ENCODE data around the gene ABCB11.
A peak's percentile ranks its signal among the peaks of the same experiment; 100 is the strongest.

The ABCB11 gene

GRCh38 chr2:168929031-168929430, 102.1 kb downstream of the ABCB11 start:
- no peak for DNase-seq (ENCODE audit: low read depth)

GRCh38 chr2:168928113-168928831, 102.9 kb downstream of the ABCB11 start:
- no peak for DNase-seq (ENCODE audit: low read depth)

DNA sequence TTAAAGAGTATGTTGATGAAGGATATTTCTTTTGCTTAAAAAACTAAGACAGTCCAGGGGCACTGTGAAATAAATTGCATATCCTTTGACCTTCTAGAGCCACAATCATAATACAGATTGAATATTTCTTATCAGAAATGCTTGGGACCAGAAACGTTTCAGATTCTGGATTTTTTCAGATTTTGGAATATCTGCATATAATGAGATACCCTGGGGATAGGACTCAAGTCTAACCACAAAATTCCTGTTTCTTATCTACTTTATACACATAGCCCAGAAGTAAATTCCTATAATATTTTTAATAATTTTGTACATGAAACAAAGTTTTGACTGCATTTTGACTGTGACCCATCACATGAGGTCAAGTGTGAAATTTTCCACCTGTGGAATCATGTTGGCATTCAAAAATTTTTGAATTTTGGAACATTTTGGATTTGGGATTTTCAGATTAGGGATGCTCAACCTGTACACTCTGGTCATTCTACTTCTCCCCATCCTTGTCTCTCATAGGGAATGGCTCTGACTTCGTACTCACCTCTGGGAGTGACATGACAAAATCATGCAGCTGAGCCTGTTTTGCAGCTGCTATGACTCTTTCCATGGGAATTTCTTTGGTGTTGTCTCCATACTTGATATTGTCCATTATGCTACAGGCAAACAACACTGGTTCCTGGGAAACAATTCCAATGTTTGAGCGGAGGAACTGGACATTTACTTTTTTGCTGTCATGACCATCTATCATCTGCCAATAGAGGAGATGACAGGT, 104.3 kb downstream of the ABCB11 start:
- no peak for DNase-seq (ENCODE audit: low read depth)

GRCh38 chr2:168920504-168921157, 110.5 kb downstream of the ABCB11 start:
- DNase-seq (ENCODE audit: low read depth): peak; percentile 26

DNA sequence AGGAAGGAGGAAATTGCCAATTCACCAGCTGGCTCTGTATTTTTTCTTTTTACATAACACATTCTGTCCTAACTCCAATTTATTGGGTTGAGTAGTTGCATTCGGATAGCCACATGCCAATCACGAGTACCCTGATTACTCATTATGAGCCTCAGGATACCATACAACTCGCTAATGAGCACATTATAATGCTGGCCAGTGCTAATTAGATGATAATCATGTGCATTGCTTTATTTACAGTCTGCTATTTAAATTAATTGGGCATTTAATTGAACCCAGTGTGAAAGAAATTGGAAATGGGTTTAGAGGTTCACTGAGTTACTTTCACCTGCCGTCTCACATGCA, 114.8 kb downstream of the ABCB11 start:
- no peak for DNase-seq (ENCODE audit: low read depth)

DNA sequence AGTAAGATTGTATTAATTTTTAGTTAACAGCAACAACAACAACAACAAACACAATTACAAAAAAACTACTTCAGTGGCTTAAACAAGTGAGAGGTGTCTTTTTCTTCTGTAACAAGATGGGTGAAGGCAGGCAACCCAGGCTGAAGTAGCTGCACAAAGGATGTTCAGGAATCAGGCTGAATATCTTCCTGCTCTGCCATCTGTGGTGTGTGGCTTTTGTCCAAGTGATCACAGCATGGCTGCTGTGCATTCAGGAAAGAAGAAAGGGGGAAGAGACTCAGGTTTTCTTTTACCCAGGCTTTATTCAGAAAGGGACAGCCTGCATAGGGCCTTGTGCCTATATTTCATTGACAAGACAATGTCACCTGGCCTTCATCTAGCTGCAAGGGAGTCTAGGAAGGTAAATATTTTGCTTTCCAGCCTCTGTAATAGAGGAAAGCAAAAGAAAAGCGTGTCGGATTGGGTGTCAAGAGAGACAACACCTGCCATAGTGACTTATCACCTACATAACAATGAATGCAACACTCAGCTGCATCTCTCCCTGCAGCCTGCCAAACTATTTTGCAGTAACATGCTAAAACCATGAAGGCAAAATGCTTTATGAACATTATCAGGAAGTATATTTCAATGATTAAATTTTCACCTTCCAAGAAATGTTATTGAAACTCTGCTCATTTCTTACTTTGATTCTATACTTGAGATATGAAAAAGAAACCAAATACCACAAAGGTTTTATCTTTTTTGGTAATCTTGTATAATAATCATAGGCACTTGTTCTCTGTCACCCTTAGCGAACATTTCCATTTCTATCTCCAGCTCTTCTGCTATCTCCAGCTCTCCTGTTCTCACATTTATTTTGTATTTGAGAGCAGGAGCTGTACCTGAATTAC, 115.4 kb downstream of the ABCB11 start:
- DNase-seq (ENCODE audit: low read depth): no peak

GRCh38 chr2:168913495-168913894, 117.6 kb downstream of the ABCB11 start:
- DNase-seq (ENCODE audit: low read depth): no peak

GRCh38 chr2:168912901-168913369, 118.2 kb downstream of the ABCB11 start:
- DNase-seq (ENCODE audit: low read depth): peak; percentile 16

DNA sequence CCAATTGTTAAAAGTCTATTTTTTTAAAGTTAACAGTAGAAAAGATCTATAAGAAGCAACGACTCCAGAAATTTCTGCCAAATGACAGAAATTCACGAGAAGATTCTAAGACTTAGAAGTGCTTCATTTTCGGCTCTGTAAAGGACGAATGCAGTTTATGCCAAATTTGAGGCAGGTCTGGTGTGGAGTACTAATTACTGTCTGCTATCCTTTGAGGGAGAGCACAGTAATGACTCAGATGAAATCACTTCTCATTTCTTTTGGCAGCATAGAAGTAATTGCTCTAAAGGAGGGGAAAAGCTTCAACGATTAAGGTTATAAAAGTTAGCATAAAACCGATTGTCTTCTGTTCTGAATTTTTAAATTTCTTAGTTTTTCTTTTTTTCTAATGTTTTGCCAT, 118.7 kb downstream of the ABCB11 start:
- no peak for DNase-seq (ENCODE audit: low read depth)

DNA sequence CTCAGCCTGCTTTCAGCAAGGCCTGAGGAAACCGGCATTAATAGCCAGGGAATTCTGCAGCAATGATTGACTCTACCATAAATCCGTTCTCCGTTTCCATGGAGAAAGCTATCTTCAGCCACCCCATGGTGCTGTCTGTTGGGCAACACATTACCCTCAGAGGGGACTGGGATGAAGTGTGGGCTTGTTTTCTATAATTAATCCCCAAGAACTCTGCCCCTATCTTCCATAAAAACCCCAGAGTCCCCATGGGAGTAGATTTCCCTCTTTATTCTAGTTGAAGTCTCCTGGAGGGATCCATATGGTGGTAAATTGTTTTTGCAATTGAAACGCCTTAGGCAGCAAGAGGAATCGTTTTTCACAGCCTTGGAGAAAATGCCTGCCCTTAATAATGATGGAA, 120.8 kb downstream of the ABCB11 start:
- DNase-seq (ENCODE audit: low read depth): no peak

DNA sequence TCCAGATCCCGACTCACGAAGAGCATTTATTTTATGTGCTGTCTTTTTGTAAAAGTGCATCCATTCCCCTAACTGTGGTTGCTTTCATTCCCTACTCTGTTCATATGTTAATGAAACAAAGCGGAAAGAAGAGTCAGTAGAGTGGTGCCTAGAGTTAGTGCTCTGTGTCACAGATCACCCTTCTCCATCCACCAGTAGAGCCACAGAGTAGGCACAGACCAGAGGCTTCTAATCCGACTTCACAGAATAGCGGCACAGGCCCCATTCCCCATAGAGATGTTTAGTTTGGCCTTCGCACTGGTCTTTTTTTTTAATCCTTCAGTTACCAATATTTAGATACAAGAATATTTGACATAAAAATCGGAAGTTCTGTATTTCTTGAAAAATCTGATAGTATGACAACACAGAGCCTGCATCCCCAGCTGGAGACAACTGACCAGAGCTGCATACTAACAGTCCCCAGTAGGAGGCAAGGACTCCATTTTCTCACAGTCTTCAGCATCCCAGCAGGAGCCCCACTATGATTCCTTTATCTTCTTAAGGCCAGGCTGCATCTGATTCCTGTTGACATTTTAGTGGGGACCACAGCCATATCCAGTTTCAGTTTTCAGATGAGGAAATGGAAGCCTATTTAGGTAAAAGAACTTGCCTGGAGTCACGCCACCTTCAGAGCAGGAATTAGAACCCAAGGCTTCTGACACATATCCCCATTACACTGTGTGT, 123.0 kb downstream of the ABCB11 start:
- DNase-seq (ENCODE audit: low read depth): no peak

DNA sequence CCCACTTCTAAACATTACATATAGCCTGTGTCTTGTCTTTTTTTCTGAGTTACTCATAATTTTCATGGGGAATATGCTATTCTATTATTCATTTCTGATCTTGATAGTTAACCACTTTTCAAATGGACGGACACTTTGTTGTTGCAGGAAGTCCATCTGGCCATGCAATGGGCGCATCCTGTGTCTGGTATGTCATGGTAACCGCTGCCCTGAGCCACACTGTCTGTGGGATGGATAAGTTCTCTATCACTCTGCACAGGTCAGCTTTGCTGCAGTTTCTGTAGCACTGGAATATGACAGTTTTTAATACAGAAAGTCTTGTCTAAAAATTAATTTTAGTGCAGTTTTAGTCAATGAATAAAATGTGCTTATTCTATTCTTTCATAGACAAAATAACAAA, 126.8 kb downstream of the ABCB11 start:
- no peak for DNase-seq (ENCODE audit: low read depth)

GRCh38 chr2:168903888-168904287, 127.2 kb downstream of the ABCB11 start:
- no peak for DNase-seq (ENCODE audit: low read depth)

DNA sequence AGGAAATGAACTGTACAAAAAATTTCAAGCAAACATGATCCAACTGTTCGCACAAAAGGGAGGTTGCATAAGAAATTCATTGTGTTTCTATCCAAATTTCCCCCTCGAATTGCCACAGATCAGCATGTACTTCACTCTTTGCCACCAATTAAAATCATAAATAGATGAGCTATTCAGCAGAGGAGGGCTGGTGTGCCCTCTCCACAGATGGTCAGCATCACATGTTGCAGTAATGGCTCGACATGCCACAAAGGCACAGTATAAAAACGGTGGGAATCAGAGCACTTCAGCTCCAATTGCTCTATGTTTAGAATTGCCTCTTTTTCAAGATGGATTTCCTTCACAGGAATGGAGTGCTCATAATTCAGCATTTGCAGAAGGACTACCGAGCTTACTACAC, 130.1 kb downstream of the ABCB11 start, which contains the start of gene G6PC2:
Gene G6PC2 (plus strand): TSS at position 289 of the 400 bp plus-strand sequence. CDS start 41 bp downstream, at position 330.
- no peak for DNase-seq (ENCODE audit: low read depth)

GRCh38 chr2:168897449-168897848, 133.7 kb downstream of the ABCB11 start:
- no peak for DNase-seq (ENCODE audit: low read depth)

- DNase-seq (ENCODE audit: low read depth): no peak
Observed at GRCh38 chr2:168896783-168897182, 134.3 kb downstream of the ABCB11 start.

DNA sequence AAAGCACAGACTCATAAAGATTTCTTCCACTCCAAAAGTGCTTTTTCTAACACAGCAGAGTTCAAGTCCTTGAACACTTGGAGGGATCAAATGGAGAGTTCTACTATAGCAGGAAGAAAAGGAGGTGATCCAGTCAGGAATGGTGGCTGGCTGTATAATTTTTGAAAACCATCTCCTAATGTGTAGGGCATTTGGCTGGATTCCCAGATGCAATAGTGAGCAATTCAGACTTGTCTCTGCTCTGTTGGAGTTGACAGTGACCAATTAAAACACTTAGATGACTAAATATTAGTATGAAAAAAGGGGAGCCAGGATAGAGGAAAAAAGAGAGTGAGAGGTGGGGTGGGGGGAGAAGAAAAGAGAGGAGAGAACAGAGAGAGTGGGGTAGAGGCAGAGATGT, 135.4 kb downstream of the ABCB11 start:
- peak; percentile 12 for DNase-seq (ENCODE audit: low read depth)

GRCh38 chr2:168894720-168895119, 136.4 kb downstream of the ABCB11 start:
- DNase-seq (ENCODE audit: low read depth): no peak

DNA sequence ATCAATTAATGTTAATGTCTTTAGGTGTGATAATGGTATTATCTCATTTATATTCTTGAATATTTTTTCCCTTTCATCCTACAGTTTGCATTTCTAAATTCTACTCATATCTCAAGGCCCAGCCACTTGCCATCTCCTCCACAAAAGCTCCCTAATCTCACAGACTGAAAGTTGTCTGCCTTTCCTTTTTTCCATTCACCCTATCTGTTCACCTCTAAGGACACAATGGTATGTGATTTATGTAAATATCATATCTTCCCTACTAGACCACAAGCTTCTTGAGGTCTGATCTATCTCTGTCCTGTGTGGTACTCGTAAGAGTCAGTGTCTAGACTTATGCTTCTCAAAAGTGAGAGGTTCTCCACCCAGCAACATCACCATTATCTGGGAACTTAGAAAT, 137.0 kb downstream of the ABCB11 start:
- no peak for DNase-seq (ENCODE audit: low read depth)

DNA sequence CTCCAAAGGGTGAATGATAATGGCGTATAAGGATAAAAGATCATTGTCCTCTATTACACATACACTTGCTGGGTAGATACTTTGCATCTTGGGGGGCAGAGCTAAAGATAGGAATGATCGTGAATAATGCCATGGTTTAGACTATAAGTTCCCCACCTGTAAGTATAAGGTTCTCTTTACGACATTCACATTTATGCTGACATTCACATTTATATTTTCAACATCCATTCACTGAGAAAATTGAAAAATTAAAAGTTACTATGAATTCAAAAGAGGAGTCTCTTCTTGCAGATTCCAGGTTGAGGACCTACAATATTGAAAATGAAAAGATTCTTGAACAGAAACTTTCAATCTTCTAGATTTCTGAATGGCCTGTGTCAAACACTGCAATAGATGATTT, 138.8 kb downstream of the ABCB11 start:
- no peak for DNase-seq (ENCODE audit: low read depth)
